GM23338 (cell line): Measurements from ENCODE around the gene NR3C1. TPM values are rescaled to one million over a fixed set of nuclear protein-coding genes. Genes with fewer than 3 reads are reported as not detected.

Experiments used
- ATAC-seq: fragments of 200-7000 bp; cut with Tn5 transposase; 3 replicates; pipeline ENCODE4 v1.9.1; 2020
- DNase-seq: peaks from one replicate; pipeline ENCODE4 v3.0.0-alpha.2; 2015; ENCODE audit warnings: low spot score
- H2AFZ ChIP-seq: fragments of 200-600 bp; sonication (generic); 2 replicates; pipeline ENCODE4 v1.8.0; 2016; ENCODE audit warnings: antibody characterized with exemption, mild to moderate bottlenecking, moderate library complexity
- H3F3A ChIP-seq: fragments of 200-600 bp; sonication (generic); replicated peaks from 2 replicates; pipeline ENCODE4 v1.8.0; 2017; ENCODE audit warnings: antibody characterized with exemption, mixed run types, low read depth
- H3K27ac ChIP-seq: fragments of 200-600 bp; sonication (generic); 2 replicates; pipeline ENCODE4 v1.6.1; 2016; ENCODE audit warnings: low read depth
- H3K27me3 ChIP-seq: fragments of 200-600 bp; sonication (generic); 2 replicates; pipeline ENCODE4 v1.8.0; 2016; ENCODE audit warnings: mild to moderate bottlenecking, mixed run types, moderate library complexity; ENCODE audit not compliant: insufficient read depth
- H3K36me3 ChIP-seq: fragments of 200-600 bp; sonication (generic); 2 replicates; pipeline ENCODE4 v1.8.0; 2016; ENCODE audit warnings: mild to moderate bottlenecking; ENCODE audit not compliant: insufficient read depth
- H3K4me1 ChIP-seq: fragments of 200-600 bp; sonication (generic); 2 replicates; pipeline ENCODE4 v1.8.0; 2016; ENCODE audit warnings: mild to moderate bottlenecking, moderate library complexity; ENCODE audit not compliant: insufficient read depth
- H3K4me2 ChIP-seq: fragments of 200-600 bp; sonication (generic); 2 replicates; pipeline ENCODE4 v1.7.1; 2017; ENCODE audit warnings: mixed run types
- H3K4me3 ChIP-seq: fragments of 200-600 bp; sonication (generic); 2 replicates; pipeline ENCODE4 v1.6.1; 2016; ENCODE audit warnings: mixed run types
- H3K79me2 ChIP-seq: fragments of 200-600 bp; sonication (generic); replicated peaks from 2 replicates; pipeline ENCODE4 v1.8.0; 2017; ENCODE audit warnings: mild to moderate bottlenecking; ENCODE audit not compliant: insufficient read depth
- H3K9me2 ChIP-seq: fragments of 200-600 bp; sonication (generic); 2 replicates; pipeline ENCODE4 v1.8.0; 2017; ENCODE audit not compliant: insufficient read depth
- H4K20me1 ChIP-seq: fragments of 200-600 bp; sonication (generic); replicated peaks from 2 replicates; pipeline ENCODE4 v1.8.0; 2017; ENCODE audit warnings: mild to moderate bottlenecking; ENCODE audit not compliant: insufficient read depth
- H3K27ac Mint-ChIP-seq: 2 replicates; pipeline ENCODE4 v1.8.0; 2020; ENCODE audit warnings: inconsistent platforms, mild to moderate bottlenecking, moderate library complexity, mixed read lengths
- H3K27me3 Mint-ChIP-seq: 3 replicates; pipeline ENCODE4 v1.8.0; 2022; ENCODE audit warnings: low read depth, mild to moderate bottlenecking, moderate library complexity, mixed read lengths, inconsistent platforms; ENCODE audit not compliant: insufficient read depth, poor library complexity
- H3K36me3 Mint-ChIP-seq: 3 replicates; pipeline ENCODE4 v1.8.0; 2021; ENCODE audit warnings: low read depth, mild to moderate bottlenecking, inconsistent platforms, moderate library complexity, mixed read lengths
- H3K4me1 Mint-ChIP-seq: 3 replicates; pipeline ENCODE4 v1.8.0; 2020; ENCODE audit warnings: mild to moderate bottlenecking, inconsistent platforms, mixed read lengths
- H3K4me3 Mint-ChIP-seq: 3 replicates; pipeline ENCODE4 v1.8.0; 2021; ENCODE audit warnings: moderate library complexity, mild to moderate bottlenecking, inconsistent platforms, mixed read lengths
- H3K9me3 Mint-ChIP-seq: 3 replicates; pipeline ENCODE4 v1.8.0; 2020; ENCODE audit warnings: moderate library complexity, mild to moderate bottlenecking, inconsistent platforms, mixed read lengths
- ETS1 ChIP-seq: IDR thresholded peaks from 2 replicates; pipeline ENCODE4 v1.6.1; 2016; ENCODE audit warnings: antibody characterized with exemption
- EZH2 ChIP-seq: fragments of 200-600 bp; sonication (generic); IDR thresholded peaks from one replicate; pipeline ENCODE4 v1.8.0; 2017; ENCODE audit warnings: antibody characterized with exemption, mild to moderate bottlenecking, low read depth; ENCODE audit not compliant: unreplicated experiment
- EZH2phosphoT487 ChIP-seq: fragments of 200-600 bp; sonication (generic); IDR thresholded peaks from one replicate; pipeline ENCODE4 v1.8.1; 2018; ENCODE audit warnings: antibody characterized with exemption; ENCODE audit not compliant: unreplicated experiment
- JUNB ChIP-seq: IDR thresholded peaks from one replicate; pipeline ENCODE4 v1.6.1; 2016; ENCODE audit warnings: antibody characterized with exemption; ENCODE audit not compliant: unreplicated experiment
- NANOG ChIP-seq: IDR thresholded peaks from 2 replicates; pipeline ENCODE4 v1.6.1; 2016; ENCODE audit warnings: antibody characterized with exemption, borderline replicate concordance
- POLR2AphosphoS5 ChIP-seq: IDR thresholded peaks from 2 replicates; pipeline ENCODE4 v1.6.1; 2016; ENCODE audit warnings: antibody characterized with exemption, low read depth
- STAT1 ChIP-seq: IDR thresholded peaks from one replicate; pipeline ENCODE4 v1.6.1; 2016; ENCODE audit warnings: antibody characterized with exemption; ENCODE audit not compliant: unreplicated experiment
- ZNF462 ChIP-seq: fragments of 250-450 bp; sonication (Bioruptor Pico); IDR thresholded peaks from 2 replicates; pipeline ENCODE4 v1.5.0; 2020; ENCODE audit warnings: mild to moderate bottlenecking, moderate library complexity
- polyA plus RNA-seq: library from polyadenylated mRNA; unstranded; fragments of >200 nt; fragmentation: Nextera tagmentation; extraction: Ambion mirVana; gene quantifications from 2 replicates; pipeline ENCODE4 v1.2.1, GENCODE V29; 2016
- total RNA-seq: library from RNA; depleted of rRNA; stranded (reverse); fragments of >200 nt; shearing (Covaris generic); gene quantifications from 2 replicates; pipeline ENCODE4 v1.2.3, GENCODE V29; 2014
- TF ChIP-seq, protein P1 (sequence below): IDR thresholded peaks from one replicate; pipeline ENCODE4 v1.6.1; 2018; ENCODE audit warnings: antibody characterized with exemption; ENCODE audit not compliant: unreplicated experiment

NR3C1 gene
- total and polyA plus RNA-seq, 2 experiments from 2014 or later, result 1.2 to 4.6 TPM

- no peak overlapping the region for H2AFZ ChIP-seq
- H3K79me2 ChIP-seq, result no peaks in the 10 kb centered on the region
- TF ChIP-seq EZH2phosphoT487 (no peak), NANOG (no peak)
- Mint-ChIP-seq H3K4me3 (no peak overlapping the region), H3K27ac (no peak overlapping the region), H3K27me3 (no peaks in the 10 kb centered on the region), H3K4me1 (no peaks in the 10 kb centered on the region), H3K9me3 (no peaks in the 10 kb centered on the region), H3K36me3 (no peaks in the 10 kb centered on the region)
- no peaks in the 10 kb centered on the region for H3K27me3 ChIP-seq
- no peak overlapping the region for H3K27ac ChIP-seq
- no peak for DNase-seq
- ATAC-seq, result no peak
- H3K4me2 ChIP-seq, result no peak overlapping the region
- H3K36me3 ChIP-seq, result no peaks in the 10 kb centered on the region
- no peaks in the 10 kb centered on the region for H3F3A ChIP-seq
- no peaks in the 10 kb centered on the region for H3K9me2 ChIP-seq
- H4K20me1 ChIP-seq, result no peaks in the 10 kb centered on the region
- H3K4me1 ChIP-seq, result no peaks in the 10 kb centered on the region
- H3K4me3 ChIP-seq, result no peak overlapping the region
Measured at GRCh38 chr5:143318270-143318669, 85.2 kb downstream of the NR3C1 start.

- H4K20me1 ChIP-seq, result no peaks in the 10 kb centered on the region
- Mint-ChIP-seq H3K27me3 (no peaks in the 10 kb centered on the region), H3K4me1 (no peaks in the 10 kb centered on the region), H3K4me3 (no peak overlapping the region), H3K27ac (no peak overlapping the region; the same call in 1 of the 2 replicates), H3K36me3 (no peaks in the 10 kb centered on the region), H3K9me3 (no peaks in the 10 kb centered on the region)
- no peak overlapping the region for H2AFZ ChIP-seq
- ATAC-seq, result no peak
- no peak overlapping the region for H3K4me2 ChIP-seq
- no peak overlapping the region for H3K4me3 ChIP-seq
- no peak overlapping the region for H3K27ac ChIP-seq
- TF ChIP-seq POLR2AphosphoS5, result no peak
- no peak for TF ChIP-seq NANOG
- no peak for TF ChIP-seq EZH2
- TF ChIP-seq, protein P1, sequence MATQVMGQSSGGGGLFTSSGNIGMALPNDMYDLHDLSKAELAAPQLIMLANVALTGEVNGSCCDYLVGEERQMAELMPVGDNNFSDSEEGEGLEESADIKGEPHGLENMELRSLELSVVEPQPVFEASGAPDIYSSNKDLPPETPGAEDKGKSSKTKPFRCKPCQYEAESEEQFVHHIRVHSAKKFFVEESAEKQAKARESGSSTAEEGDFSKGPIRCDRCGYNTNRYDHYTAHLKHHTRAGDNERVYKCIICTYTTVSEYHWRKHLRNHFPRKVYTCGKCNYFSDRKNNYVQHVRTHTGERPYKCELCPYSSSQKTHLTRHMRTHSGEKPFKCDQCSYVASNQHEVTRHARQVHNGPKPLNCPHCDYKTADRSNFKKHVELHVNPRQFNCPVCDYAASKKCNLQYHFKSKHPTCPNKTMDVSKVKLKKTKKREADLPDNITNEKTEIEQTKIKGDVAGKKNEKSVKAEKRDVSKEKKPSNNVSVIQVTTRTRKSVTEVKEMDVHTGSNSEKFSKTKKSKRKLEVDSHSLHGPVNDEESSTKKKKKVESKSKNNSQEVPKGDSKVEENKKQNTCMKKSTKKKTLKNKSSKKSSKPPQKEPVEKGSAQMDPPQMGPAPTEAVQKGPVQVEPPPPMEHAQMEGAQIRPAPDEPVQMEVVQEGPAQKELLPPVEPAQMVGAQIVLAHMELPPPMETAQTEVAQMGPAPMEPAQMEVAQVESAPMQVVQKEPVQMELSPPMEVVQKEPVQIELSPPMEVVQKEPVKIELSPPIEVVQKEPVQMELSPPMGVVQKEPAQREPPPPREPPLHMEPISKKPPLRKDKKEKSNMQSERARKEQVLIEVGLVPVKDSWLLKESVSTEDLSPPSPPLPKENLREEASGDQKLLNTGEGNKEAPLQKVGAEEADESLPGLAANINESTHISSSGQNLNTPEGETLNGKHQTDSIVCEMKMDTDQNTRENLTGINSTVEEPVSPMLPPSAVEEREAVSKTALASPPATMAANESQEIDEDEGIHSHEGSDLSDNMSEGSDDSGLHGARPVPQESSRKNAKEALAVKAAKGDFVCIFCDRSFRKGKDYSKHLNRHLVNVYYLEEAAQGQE, result no peak
- TF ChIP-seq ZNF462 (CRISPR knock-in tag), result no peak
- no peak for TF ChIP-seq EZH2phosphoT487
- TF ChIP-seq ETS1, result no peak
- no peak for TF ChIP-seq STAT1
- no peak for TF ChIP-seq JUNB
- no peaks in the 10 kb centered on the region for H3K36me3 ChIP-seq
- DNase-seq, result no peak
- no peaks in the 10 kb centered on the region for H3K4me1 ChIP-seq
- H3F3A ChIP-seq, result no peaks in the 10 kb centered on the region
- no peaks in the 10 kb centered on the region for H3K79me2 ChIP-seq
- H3K9me2 ChIP-seq, result no peaks in the 10 kb centered on the region; the same call in 1 of the 2 replicates
- H3K27me3 ChIP-seq, result no peaks in the 10 kb centered on the region
Measured at GRCh38 chr5:143316844-143317631, 86.4 kb downstream of the NR3C1 start.
